ENCODE results near the gene TSEN54.

GRCh38 chr17:75518201-75518600 lies 1.9 kb downstream of the TSEN54 start:
- TF ChIP-seq CTCF (IDR thresholded peaks at IDR 0.05 in 4 of 5, conservative IDR thresholded peaks at IDR 0.05 in 1 of 5) (no peak), POLR2A (IDR thresholded peaks at IDR 0.05) (no peak)

Data from gastrocnemius medialis (tissue), 4 donors.